ENCODE measurements around the gene NCR2.

DNA sequence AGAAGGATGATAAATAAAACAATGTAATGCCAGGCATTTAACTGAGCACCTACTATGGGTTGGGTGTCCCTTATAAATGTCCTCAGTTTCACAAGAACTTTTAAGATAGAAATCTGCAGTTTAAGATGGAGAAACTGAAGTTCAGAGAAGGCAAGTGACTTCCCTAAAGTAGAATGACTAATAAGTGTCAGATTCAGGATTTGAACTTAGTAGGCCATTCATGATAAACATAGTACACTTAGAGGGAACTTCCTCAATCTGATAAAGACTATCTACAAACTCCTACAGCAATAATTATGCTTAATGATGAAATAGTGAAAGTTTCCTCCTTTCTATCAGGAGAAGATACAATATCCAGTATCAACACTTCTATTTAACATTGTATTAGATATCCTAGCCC lies 43.9 kb downstream of the NCR2 start:
- TF ChIP-seq EP300 (IDR thresholded peaks at IDR 0.05) (no peak), POLR2A (IDR thresholded peaks at IDR 0.05) (no peak), CTCF (IDR thresholded peaks at IDR 0.05) (no peak)

Data from gastroesophageal sphincter (tissue), 3 donors.